Fibroblast of lung (primary cell): ENCODE data around the gene NME7.

Experiments
- CTCF ChIP-seq, 2 donors: IDR thresholded peaks in 1 of 2; conservative IDR thresholded peaks in 1 of 2; 1 replicate in 1 of 2; 2 replicates in 1 of 2; pipeline ENCODE4 v1.5.1; 2011 to 2012; ENCODE audit warnings: low read length in 2 of 2, control low read depth in 1 of 2, inconsistent platforms in 1 of 2, low read depth in 1 of 2, mild to moderate bottlenecking in 1 of 2
- EZH2 ChIP-seq: IDR thresholded peaks from 2 replicates; pipeline ENCODE4 v1.5.1; 2012; ENCODE audit warnings: low read length, control low read depth, mild to moderate bottlenecking; ENCODE audit errors: missing control alignments

- TF ChIP-seq CTCF (conservative IDR thresholded peaks at IDR 0.05 in 1 of 2, IDR thresholded peaks at IDR 0.05 in 1 of 2; ENCODE audit: low read depth in 1 of 2, low read length in 2 of 2): no peak
- no peak for TF ChIP-seq EZH2
Observed at GRCh38 chr1:169395955-169396354, 28.4 kb upstream of the NME7 start.
